Caco-2 (cell line): ENCODE results near the gene AGAP2. TPM values are rescaled to one million over a fixed set of nuclear protein-coding genes. Genes with fewer than 3 reads are reported as not detected.

Experiments used
- BruUV-seq: library from RNA; stranded (reverse); fragments of 400-500 nt; replicated peaks from 2 replicates; lab custom pipeline; 2021; lab: Mats Ljungman, UMichigan
- CTCF ChIA-PET: fragments of 300-600 bp; sonication (Branson Sonifier 250); formaldehyde crosslinking; loops from one replicate; lab custom pipeline; 2022; ENCODE audit warnings: antibody characterized with exemption; lab: Charles Lee
- POLR2A ChIA-PET: fragments of 300-600 bp; sonication (Branson Sonifier 250); formaldehyde crosslinking; loops from one replicate; lab custom pipeline; 2022; ENCODE audit warnings: antibody characterized with exemption; lab: Charles Lee
- DNase-seq, 2 experiments: peaks; one replicate each; pipeline versions ENCODE4 v3.0.0 to v3.0.0-alpha.2; 2020 to 2022
- H3K27me3 ChIP-seq: replicated peaks from 2 replicates; pipeline ENCODE4 v1.6.0; 2011; ENCODE audit warnings: low read length; ENCODE audit not compliant: control insufficient read depth, insufficient read depth
- H3K36me3 ChIP-seq: 2 replicates; pipeline ENCODE4 v1.5.1; 2011; ENCODE audit warnings: low read length; ENCODE audit not compliant: control insufficient read depth, insufficient read depth
- H3K4me1 ChIP-seq: fragments of 250-450 bp; sonication (Bioruptor Pico); 2 replicates; pipeline ENCODE4 v1.5.1; 2020; ENCODE audit warnings: mild to moderate bottlenecking
- H3K4me3 ChIP-seq: 2 replicates; pipeline ENCODE4 v1.5.1; 2011; ENCODE audit warnings: low read depth, mild to moderate bottlenecking, control low read depth, low read length
- H3K9me3 ChIP-seq: fragments of 250-450 bp; sonication (Bioruptor Pico); 2 replicates; pipeline ENCODE4 v1.5.1; 2020; ENCODE audit warnings: mild to moderate bottlenecking, moderate library complexity
- H3K27ac Mint-ChIP-seq: one replicate; pipeline ENCODE4 v1.8.0; 2022; ENCODE audit warnings: mixed read lengths; ENCODE audit not compliant: unreplicated experiment
- H3K27me3 Mint-ChIP-seq: one replicate; pipeline ENCODE4 v1.8.0; 2022; ENCODE audit warnings: mixed read lengths; ENCODE audit not compliant: insufficient read depth, unreplicated experiment
- H3K36me3 Mint-ChIP-seq: one replicate; pipeline ENCODE4 v1.8.0; 2022; ENCODE audit warnings: mild to moderate bottlenecking, mixed read lengths; ENCODE audit not compliant: insufficient read depth, unreplicated experiment
- H3K4me1 Mint-ChIP-seq: one replicate; pipeline ENCODE4 v1.8.0; 2022; ENCODE audit warnings: low read depth, mixed read lengths; ENCODE audit not compliant: unreplicated experiment
- H3K4me3 Mint-ChIP-seq: one replicate; pipeline ENCODE4 v1.8.0; 2022; ENCODE audit warnings: mild to moderate bottlenecking, moderate library complexity, mixed read lengths; ENCODE audit not compliant: unreplicated experiment
- H3K9me3 Mint-ChIP-seq: one replicate; pipeline ENCODE4 v1.8.0; 2022; ENCODE audit warnings: mixed read lengths; ENCODE audit not compliant: unreplicated experiment
- intact Hi-C: fragments of 100-400 bp; cut with micrococcal nuclease; formaldehyde crosslinking; loops from one replicate; pipeline ENCODE4 v1.10.0; 2022; ENCODE audit not compliant: unreplicated experiment
- total RNA-seq: library from RNA; stranded (reverse); gene quantifications from 2 replicates; pipeline ENCODE4 v1.2.3, GENCODE V29; 2022
- TF ChIP-seq, protein P1 (sequence below), 2 experiments: fragments of 200-600 bp in 1 of 2; IDR thresholded peaks; 1 replicate in 1 of 2; 2 replicates in 1 of 2; pipeline versions ENCODE4 v1.5.1 to v1.8.0; 2011 to 2022; ENCODE audit warnings: antibody characterized with exemption in 1 of 2, control low read depth in 1 of 2, inconsistent platforms in 1 of 2, low read depth in 1 of 2, low read length in 1 of 2, mild to moderate bottlenecking in 1 of 2, moderate library complexity in 1 of 2; ENCODE audit not compliant: insufficient read depth in 1 of 2, severe bottlenecking in 1 of 2, unreplicated experiment in 1 of 2

The AGAP2 gene
- total RNA-seq, 1 experiment from 2014 or later: 0.09 TPM

DNA sequence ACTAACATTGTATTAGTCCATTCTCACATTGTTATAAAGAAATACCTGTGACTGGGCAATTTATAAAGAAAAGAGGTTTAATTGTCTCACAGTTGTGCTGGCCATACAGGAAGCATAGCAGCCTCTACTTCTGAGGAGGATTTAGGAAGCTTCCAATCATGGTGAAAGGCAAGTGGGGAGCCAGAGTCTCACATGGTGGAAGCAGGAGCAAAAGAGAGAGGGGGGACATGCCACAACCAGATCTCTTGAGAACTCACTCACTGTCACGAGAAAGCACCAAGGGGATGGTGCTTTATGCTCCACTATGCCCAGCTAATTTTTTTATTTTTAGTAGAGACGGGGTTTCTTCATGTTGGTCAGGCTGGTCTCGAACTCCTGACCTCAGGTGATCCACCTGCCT, 31.3 kb downstream of the AGAP2 start:
- TF ChIP-seq, protein P1, sequence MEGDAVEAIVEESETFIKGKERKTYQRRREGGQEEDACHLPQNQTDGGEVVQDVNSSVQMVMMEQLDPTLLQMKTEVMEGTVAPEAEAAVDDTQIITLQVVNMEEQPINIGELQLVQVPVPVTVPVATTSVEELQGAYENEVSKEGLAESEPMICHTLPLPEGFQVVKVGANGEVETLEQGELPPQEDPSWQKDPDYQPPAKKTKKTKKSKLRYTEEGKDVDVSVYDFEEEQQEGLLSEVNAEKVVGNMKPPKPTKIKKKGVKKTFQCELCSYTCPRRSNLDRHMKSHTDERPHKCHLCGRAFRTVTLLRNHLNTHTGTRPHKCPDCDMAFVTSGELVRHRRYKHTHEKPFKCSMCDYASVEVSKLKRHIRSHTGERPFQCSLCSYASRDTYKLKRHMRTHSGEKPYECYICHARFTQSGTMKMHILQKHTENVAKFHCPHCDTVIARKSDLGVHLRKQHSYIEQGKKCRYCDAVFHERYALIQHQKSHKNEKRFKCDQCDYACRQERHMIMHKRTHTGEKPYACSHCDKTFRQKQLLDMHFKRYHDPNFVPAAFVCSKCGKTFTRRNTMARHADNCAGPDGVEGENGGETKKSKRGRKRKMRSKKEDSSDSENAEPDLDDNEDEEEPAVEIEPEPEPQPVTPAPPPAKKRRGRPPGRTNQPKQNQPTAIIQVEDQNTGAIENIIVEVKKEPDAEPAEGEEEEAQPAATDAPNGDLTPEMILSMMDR (IDR thresholded peaks at IDR 0.05; ENCODE audit: insufficient read depth in 1 of 2, low read depth in 1 of 2, low read length in 1 of 2, severe bottlenecking in 1 of 2, unreplicated experiment in 1 of 2): no peak
- Histone ChIP-seq H3K36me3 (peaks cover 1% of the 10 kb centered on the region; the same call in 1 of the 2 replicates), H3K27me3 (no peaks in the 10 kb centered on the region), H3K4me3 (no peak overlapping the region), H3K4me1 (no peaks in the 10 kb centered on the region), H3K9me3 (peaks cover 6% of the 10 kb centered on the region; the same call in 1 of the 2 replicates)
- Mint-ChIP-seq H3K4me1 (no peaks in the 10 kb centered on the region), H3K4me3 (no peak overlapping the region), H3K27ac (no peak overlapping the region), H3K36me3 (peaks cover 8% of the 10 kb centered on the region), H3K27me3 (no peaks in the 10 kb centered on the region), H3K9me3 (no peaks in the 10 kb centered on the region)
- POLR2A ChIA-PET: no interaction called here
- BruUV-seq: no TSS peak
- no peak for DNase-seq
- CTCF ChIA-PET: interaction anchor here (0.7 kb wide), 1 partner anchor 13 kb away, joined by 3 read pairs; no protein-coding TSS in a partner anchor
- intact Hi-C loops: no loop called here

DNA sequence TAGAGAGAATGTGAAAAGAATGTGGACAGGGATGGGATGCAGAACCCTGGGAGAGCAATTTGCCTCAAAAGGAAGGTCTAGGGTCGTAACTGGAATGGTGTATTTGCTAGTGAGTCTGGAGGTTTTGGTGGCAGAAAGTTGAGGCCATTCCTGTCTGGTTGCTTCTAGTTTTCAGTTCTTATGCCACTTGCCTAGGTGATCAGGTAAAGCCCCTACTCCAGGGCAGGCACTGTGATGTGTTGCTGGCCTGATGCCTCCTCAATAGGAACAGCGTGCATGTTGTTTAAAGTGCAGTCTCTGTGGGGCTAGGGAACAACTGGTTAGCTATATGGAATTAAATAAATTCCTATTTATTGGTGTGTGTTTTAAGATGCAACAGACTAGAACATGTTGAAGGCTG, 38.2 kb downstream of the AGAP2 start:
- TF ChIP-seq, protein P1 (IDR thresholded peaks at IDR 0.05; ENCODE audit: insufficient read depth in 1 of 2, low read depth in 1 of 2, low read length in 1 of 2, severe bottlenecking in 1 of 2, unreplicated experiment in 1 of 2): no peak
- Histone ChIP-seq H3K4me1 (no peaks in the 10 kb centered on the region), H3K36me3 (peaks cover 3% of the 10 kb centered on the region), H3K27me3 (no peaks in the 10 kb centered on the region), H3K4me3 (no peak overlapping the region), H3K9me3 (peaks cover 6% of the 10 kb centered on the region; the same call in 1 of the 2 replicates)
- no peaks in the 10 kb centered on the region for H3K4me1 Mint-ChIP-seq
- H3K27ac Mint-ChIP-seq: no peak overlapping the region
- DNase-seq: no peak
- no peaks in the 10 kb centered on the region for H3K9me3 Mint-ChIP-seq
- intact Hi-C loops: no loop called here
- POLR2A ChIA-PET: no interaction called here
- CTCF ChIA-PET: no interaction called here
- H3K27me3 Mint-ChIP-seq: no peaks in the 10 kb centered on the region
- peaks cover 12% of the 10 kb centered on the region for H3K36me3 Mint-ChIP-seq
- no TSS peak for BruUV-seq
- H3K4me3 Mint-ChIP-seq: no peak overlapping the region

DNA sequence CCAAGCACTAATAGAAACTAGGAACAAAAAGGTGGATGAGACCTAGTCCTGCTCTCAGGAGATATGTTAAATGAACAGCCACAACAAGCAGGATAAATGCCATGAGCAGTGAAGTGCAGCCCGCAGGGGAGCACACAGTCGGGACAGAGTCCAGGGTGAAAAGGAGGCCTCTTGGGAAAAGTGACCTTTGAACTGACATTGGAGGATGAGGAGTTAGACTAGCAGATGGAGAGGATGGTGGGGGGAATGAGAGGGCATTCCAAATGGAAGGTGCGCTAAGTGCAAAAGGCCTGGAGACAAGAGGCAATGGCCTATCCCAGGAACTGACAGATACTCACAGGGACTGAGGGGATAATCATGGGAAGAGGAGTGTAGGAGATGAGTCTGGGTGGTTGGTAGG, 40.1 kb downstream of the AGAP2 start:
- POLR2A ChIA-PET: no interaction called here
- Mint-ChIP-seq H3K9me3 (no peaks in the 10 kb centered on the region), H3K36me3 (peaks cover 12% of the 10 kb centered on the region), H3K4me1 (no peaks in the 10 kb centered on the region), H3K27me3 (no peaks in the 10 kb centered on the region), H3K4me3 (no peak overlapping the region), H3K27ac (no peak overlapping the region)
- Histone ChIP-seq H3K9me3 (no peaks in the 10 kb centered on the region), H3K4me1 (no peaks in the 10 kb centered on the region), H3K36me3 (peaks cover 3% of the 10 kb centered on the region), H3K27me3 (no peaks in the 10 kb centered on the region), H3K4me3 (no peak overlapping the region)
- TF ChIP-seq, protein P1 (IDR thresholded peaks at IDR 0.05; ENCODE audit: insufficient read depth in 1 of 2, low read depth in 1 of 2, low read length in 1 of 2, severe bottlenecking in 1 of 2, unreplicated experiment in 1 of 2): no peak
- CTCF ChIA-PET: no interaction called here
- intact Hi-C loops: no loop called here
- no TSS peak for BruUV-seq
- no peak for DNase-seq
